ENCODE results near the gene ITCH.

GRCh38 chr20:34370062-34370461, 7.0 kb downstream of the ITCH start:
- TF ChIP-seq CTCF (conservative IDR thresholded peaks at IDR 0.05 in 1 of 2, IDR thresholded peaks at IDR 0.05 in 1 of 2; ENCODE audit: extremely low read depth in 1 of 2, insufficient read depth in 1 of 2, low read depth in 1 of 2, low read length in 2 of 2) (no peak), EZH2 (IDR thresholded peaks at IDR 0.05; ENCODE audit: borderline replicate concordance, low read length) (no peak)
